CD4-positive, alpha-beta T cell treated with Interleukin-15 for 4 hours (primary cell): ENCODE data around the gene SLC9A3.

Experiments
- DNase-seq: peaks from one replicate; pipeline ENCODE4 v3.0.0-alpha.2; 2020; ENCODE audit warnings: low spot score

Gene SLC9A3

DNA sequence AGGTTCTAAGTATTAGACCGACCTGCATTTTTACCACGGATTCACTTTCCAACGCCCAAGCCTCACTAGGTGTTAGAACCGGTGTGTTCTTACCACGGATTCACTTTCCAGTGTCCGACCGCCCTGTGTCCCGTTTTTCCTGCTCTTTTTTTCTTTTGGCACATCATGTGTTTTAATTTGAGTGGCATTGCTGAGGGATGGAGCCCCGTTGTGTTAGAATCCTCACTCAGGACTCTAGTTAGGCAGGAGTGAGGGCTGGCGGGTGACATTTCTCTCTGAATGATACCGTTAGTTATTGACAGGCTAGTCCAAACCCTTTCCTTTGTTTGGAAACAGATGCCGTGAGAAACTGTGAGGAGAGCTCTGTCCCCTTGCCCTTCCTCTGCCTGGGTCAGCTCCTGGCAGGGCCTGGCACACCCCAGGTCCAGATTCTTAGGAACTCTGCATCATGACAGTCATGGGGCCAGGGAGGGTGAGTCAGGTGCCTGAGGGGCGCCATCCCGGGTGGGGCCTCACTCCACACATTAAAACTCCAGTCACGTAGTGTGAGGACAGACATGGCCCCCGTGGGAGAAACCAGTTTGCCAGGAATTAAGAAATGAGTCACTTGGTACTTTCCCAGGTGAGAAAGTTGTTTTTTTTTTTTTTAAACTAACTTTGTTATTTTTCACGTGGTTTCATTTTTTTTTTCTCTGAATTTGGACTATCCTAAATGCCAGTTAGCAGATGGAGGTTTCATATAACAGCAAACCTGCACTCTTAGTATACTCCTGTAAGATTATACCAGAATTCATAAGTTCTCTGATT, 65.5 kb downstream of the SLC9A3 start:
- peak; percentile 55 for DNase-seq

DNA sequence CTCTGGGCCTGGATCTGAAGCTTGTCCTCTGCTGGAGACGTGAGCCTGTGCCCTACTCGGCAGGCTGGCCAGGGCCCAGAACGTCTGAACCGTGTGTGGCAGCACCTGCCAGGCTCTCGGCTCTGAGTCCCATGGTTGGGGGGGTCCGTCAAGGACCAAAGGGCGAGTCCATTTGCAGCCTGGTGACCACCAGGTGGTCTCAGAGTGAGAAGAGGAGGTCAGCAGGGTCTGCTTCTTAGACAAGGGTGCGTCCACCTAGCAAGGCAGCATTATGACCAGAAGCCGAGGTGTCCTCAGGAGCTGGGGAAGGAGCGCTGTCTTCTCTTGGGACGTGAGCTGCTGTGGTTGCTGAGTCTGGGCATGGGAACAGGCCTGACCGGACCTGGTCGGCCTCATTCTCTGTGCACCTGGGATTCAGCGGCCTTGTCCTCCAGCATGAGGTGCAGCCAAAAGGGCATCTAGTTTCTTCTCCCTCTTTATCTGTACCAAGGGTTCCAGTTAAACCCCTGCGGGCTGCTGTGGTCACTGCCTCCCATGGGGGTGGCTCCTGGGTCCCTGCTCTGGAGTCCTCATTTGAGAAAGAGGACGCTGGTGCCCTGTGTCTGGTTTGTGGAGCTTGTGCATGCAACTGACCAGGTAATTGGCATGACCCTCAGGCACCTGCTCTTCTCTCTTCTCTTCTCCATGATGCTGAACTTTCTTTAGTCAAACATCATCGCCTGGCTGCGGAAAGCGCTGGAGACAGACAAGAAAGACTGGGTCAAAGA, 66.9 kb downstream of the SLC9A3 start:
- DNase-seq: no peak

DNA sequence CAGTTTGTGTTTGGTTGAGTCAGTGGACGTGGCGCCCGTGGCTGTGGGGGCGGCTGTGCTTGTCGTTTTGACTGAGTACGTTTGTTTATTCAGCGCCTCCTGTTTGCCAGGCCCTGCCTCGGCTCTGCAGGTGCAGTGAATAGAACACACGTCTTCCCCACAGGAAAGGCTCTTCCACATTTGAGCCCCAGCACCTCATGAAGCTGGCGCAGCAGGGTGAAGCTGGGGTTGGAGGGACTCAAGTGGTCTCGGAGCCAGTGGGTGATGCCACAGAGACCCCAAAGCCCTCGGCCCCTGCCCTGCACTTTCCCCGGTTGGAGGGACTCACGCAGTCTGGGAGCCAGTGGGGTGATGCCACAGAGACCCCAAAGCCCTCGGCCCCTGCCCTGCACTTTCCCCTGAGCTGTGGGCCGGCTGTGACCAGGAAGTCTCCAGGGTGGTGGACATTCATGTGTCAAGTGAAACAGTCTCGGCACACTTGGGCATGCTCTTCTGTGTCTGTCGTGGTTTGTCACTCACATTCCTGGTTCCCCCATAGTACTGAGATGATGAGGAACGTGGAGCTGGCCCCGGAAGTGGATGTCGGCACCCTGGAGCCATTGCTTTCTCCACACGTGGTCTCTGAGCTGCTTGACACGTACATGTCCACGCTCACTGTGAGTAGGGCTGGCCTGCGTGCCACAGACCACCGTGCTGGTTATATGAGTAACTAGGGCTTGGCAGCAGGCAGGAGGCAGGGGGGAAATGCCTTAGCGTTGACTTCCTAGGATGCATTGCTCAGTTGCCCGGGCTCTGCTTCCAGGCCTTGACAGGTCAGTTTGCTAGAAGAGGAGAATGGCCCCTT, 67.7 kb downstream of the SLC9A3 start:
- DNase-seq: no peak

DNA sequence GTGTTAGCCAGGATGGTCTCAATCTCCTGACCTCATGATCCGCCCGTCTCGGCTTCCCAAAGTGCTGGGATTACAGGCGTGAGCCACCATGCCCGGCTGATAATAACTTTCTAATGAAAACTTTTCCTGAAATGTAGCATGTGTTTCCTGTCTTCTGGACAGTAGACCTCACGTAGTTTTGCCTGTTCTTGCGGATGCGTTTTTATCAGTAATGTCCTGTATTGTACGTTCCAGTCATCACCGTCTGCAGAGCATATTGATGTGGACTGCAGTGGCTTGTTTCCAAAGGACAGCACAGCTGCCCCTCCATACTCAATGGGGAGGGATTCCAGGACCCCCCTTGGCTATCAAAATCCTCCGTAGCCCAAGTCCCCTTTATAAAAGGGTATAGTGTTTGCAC, 68.4 kb downstream of the SLC9A3 start:
- DNase-seq: no peak

DNA sequence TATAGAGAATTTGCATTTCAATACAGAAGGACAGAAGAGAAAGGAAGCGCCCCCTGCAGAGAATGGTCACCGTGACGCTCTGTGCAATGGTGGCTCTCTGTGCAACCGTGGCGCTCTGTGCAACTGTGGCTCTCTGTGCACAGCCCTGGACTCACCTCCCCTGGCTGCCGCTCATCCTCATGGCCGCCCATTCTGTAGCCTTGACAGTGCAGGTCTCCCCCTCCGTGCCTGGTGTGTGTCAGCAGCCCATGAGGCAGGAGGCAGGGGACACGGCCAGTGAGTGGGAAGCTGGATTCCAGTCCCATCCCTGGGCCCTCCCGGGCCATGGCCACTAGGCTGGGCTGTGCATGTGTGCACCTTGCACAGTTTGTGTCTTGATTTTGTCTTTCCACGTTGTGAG, 69.3 kb downstream of the SLC9A3 start:
- no peak for DNase-seq

DNA sequence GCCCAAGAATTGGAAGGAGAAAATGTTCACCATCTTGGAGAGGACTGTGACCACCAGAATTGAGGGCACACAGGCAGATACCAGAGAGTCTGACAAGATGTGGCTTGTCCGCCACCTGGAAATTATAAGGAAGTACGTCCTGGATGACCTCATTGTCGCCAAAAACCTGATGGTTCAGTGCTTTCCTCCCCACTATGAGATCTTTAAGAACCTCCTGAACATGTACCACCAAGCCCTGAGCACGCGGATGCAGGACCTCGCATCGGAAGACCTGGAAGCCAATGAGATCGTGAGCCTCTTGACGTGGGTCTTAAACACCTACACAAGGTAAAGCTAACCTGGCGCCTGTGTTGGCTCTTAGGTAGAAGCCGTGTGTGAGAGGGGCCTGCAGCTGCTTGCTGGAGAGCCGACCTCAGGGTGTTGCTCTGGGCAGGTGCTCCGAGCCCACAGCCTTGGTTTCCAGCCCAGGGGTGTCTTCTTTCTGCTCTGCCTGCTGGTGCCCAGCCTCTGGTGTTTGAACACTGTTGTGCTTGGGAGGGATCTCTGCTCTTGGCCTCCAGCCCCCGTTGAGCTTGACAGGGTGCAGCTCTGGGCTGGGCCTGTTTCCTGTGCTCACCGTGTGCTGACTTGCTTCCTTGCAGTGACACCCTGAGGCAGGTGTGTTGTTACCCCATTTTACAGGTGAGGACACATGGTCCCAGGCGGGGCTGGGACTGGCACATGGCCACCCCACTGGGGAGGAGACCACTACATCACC, 70.3 kb downstream of the SLC9A3 start:
- DNase-seq: no peak

DNA sequence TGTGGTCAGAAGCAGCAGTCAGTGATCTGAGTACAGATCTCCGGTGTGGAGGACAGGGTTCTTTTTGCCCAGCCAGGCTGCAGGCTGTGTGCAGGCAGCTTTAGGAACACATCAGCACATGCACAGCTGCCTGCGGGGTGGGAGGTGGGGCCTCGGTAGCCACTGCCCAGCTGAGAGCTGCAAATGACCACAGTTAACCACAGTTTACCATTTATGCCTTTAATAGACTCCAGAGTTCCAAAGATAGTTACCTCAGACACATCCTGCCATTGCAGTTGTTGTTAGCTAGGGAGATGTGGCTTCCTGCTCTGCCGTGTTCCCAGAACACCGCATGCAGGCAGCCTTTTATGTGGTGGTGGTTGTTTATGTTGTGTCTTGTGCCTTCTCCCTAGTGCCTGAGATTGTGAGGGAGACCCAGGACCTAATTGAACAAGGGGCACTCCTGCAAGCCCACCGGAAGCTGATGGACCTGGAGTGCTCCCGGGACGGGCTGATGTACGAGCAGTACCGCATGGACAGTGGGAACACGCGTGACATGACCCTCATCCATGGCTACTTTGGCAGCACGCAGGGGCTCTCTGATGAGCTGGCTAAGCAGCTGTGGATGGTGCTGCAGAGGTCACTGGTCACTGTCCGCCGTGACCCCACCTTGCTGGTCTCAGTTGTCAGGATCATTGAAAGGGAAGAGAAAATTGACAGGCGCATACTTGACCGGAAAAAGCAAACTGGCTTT, 71.1 kb downstream of the SLC9A3 start:
- DNase-seq: no peak

DNA sequence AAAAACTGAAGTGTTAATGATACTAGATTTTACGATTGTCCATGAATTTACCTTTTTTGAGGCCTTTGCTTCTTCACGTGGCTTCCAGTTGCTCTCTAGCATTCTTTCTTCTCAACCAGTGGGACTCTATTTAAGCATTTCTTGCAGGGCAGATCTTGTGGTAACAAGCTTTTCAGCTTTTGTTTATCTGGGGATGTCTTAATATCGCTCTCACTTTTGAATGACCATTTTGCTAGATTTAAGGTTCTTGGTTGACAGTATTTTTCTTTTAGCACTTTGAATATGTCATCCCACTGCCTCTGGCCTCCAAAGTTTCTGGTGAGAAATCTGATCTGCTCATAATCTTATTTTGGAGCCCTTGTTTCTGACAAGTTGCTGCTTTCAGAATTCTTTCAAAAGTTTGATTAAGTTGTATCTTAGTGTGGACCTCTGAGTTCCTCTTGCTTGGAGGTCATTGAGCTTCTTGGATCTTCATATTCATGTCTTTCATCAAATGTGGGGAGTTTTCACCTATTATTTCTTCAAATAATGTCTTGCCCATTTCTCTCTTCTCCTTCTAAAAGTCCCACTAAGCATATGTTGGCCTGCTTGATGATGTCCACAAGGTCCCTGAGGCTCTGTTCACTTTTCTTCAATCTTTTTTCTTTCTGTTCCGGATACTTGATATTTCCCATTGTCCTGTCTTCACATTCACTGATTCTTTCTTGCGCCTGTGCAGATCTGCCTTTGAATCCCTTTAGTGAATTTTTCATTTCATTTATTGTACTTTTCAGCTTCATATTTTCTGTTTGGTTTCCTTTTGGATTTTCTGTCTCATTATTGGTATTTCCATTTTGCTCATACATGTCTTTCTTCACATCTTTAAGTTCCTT, 72.4 kb downstream of the SLC9A3 start:
- DNase-seq: no peak

DNA sequence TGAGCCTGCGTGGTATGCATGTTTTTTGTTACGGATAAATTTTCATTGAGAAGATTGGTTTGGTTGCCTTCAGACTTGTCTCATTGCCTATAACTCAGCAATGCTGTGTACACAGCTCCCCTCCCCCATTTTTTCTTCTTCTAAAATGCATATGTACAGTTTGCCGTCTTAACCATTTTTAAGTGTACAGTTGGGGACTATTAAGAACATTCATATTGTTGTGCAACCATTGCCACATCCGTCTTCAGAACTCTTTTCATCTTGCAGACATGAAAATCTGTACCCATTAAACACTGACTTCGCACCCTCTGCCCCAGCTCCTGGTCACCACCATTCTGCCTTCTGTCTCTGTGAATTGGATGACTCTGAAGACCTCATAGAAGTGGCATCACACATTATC, 75.1 kb downstream of the SLC9A3 start:
- no peak for DNase-seq

DNA sequence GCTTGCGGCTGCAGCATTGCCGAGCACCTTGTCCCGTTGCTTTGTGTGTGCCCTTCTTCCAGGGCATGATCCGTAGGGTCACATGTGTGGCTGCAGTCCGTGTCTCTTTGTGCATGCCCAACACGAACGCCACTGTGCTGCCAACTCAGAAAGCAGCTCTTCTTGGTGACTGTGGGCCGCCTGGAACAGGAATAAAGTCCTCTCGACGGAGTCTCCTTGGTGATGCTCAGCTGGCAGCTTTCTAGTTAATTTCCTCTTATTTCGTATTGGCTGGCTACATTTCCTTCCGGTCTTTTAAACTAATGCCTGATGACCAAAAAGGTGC, 75.5 kb downstream of the SLC9A3 start:
- no peak for DNase-seq

DNA sequence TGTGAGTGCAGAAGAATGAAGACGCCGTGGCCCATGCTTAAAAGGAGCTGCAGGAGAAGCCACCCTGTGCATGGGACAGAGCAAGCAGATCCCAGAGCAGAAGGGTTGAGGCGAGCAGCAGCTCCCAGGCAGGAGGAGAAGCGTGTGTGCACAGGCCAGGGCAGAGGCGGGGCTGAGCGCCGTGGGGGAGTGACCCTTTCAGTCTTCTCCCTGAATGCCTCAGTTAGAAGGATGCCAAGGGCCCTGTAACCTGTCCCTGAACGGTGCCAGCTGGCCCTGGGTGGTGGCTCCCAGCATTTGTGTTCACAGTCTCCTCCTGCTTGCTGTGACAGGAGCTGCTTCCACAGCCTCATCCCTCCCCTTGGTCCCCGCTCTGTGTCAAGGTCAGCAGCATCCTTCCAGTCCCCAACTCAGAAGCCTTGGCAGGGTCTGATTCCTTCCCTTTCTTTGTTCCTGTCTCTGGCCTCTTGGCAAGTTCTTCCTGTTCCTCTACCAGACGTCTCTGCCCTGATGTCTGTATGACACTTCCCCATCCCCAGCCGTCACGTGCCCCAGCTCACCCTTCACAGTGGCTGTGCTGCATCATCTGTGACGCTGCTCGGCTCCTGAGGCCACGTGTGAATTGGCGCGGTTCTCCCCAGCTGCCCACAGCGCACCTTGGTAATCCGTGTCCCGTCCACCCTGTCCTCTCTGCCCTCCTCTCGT, 76.0 kb downstream of the SLC9A3 start:
- DNase-seq: no peak

DNA sequence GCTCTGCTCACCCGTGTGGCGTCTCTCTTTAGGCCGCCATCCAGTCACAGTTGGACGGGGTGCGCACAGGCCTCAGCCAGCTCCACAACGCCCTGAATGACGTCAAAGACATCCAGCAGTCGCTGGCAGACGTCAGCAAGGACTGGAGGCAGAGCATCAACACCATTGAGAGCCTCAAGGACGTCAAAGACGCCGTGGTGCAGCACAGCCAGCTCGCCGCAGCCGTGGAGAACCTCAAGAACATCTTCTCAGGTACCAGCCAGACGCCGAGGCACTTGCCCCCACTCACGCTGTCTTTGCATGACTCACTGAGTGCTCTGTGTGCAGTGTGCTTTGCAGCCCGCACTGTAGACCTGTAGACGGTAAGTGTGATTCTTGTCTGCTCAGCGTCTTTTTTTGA, 76.7 kb downstream of the SLC9A3 start:
- DNase-seq: no peak

DNA sequence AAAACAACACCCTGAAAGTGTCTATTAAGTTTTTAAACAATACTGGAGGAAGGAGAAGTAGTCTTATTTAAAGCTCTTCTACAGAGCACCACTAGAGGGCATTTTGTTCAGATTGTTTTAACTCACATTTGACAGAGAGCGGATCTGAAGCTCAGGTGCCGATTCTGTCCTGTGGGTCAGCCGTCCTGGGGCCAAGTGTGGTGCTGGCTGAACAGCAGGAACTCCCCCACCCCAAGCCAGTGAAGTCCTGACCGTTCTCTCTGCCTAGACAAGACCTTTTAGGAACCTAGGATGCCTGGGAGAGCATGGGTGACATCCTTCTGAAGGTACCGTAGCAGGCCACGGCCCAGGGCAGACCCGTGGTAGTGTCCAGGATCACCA, 77.4 kb downstream of the SLC9A3 start:
- DNase-seq: peak; percentile 44

DNA sequence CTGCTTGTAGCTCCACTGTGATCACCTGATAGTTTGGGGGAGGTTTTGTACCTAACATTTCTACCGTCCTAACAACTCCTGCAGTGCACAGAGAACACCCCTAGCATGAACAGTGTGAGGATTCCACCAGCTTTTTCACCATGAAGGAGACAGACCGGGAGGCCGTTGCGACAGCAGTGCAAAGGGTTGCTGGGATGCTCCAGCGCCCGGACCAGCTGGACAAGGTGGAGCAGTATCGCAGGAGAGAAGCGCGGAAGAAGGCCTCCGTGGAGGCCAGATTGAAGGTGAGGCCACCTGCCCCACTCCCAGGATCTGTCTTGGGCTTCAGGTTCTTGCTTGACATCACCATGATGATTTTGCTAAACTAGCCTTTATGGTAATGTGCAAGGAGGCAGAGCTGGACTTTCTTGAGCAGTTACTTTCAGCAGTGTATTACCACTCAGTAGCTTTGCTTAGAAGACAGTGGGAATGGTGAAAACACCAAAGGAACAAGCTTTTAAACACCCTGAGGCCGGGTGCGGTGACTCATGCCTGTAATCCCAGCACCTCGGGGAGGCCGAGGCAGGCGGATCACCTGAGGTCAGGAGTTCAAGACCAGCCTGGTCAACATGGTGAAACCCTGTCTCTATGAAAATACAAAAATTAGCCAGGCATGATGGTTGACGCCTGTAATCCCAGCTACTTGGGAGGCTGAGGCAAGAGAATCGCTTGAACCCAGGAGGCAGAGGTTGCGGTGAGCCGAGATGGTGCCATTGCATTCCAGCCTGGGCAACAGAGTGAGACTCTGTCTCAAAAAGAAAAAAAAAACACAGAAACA, 78.0 kb downstream of the SLC9A3 start:
- no peak for DNase-seq

DNA sequence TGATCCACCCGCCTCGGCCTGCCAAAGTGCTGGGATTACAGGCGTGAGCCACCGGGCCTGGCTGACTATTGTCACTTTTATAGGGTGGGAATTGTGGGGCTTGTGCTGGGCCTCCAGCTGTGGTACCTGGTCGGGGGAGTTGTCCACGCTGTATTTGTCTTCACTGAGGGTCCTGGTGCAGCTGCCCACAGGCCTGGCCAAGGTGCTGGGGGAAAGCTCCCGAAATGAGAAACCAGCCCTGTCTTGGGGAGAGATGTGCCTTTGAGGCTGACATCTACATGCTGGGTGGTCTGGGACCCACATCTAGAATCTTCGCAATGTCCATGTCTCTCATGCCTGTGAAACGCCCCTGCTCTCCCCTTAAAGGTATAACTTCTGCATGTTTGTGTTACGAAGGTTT, 78.7 kb downstream of the SLC9A3 start:
- DNase-seq: no peak

DNA sequence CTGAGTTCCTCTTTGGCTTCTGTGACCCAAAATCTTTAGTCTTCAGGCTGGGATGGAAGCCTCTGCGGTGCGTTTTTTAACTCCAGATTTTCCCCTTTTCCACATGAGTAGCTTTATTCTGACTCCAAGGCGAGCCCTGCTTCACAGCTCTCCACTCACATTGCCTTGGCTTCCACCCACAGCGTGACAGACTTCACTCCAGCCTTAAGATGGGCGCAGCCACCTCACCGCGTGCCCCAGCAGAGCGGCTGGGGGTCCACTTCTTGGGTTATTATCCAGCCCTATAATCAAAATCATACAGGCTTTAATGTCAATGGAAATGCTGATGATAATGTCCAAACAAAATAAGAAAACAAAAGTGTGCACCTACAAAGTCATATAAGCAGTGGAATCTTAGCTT, 80.0 kb downstream of the SLC9A3 start:
- no peak for DNase-seq

DNA sequence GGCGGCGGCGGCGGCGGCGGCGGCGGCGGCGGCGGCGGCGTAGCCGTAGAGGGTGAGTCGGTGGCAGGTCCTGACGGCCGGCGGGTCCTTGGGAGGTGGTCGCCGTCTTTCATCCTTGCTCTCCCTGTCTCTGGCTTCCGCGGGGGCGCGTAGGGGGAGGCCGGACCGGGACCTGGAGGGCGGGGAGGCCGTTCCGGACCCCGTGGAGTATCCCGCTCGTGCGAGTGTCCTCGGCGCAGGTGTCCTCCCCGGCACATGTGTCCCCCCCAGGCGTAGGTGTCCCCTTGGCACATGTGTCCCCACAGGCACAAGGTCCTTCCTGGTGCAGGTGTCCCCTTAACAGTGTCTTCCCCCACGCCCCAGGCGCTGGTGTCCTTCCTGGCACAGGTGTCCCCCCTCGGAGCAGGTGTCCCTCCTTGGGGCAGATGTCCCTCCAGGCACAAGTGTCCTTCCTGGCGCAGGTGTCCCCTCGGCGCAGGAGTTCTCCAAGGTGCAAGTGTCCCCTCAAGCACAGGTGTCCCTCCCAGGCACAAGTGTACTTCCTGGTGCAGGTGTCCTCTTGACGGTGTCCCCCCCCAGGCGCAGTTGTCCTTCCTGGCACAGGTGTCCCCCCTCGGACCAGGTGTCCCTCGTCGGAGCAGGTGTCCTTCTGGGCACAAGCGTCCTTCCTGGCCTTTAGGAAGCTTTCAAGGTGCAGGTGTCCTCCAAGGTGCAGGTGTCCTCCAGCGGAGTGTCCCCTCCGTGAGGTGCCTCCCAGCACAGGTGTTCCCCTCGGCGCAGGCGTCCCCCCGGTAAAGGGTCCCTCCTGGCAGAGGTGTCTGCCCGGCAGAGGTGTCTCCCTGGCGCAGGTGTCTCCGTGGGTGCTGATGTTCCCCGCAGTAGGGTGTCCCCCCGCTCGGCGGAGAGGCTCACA, 80.8 kb downstream of the SLC9A3 start:
- DNase-seq: peak; percentile 18
